Upper lobe of left lung (tissue), 4 donors: ENCODE results near the gene ERC1.

Experiments used
- POLR2AphosphoS5 ChIP-seq, 2 donors: sonication (generic); formaldehyde crosslinking; IDR thresholded peaks; one replicate each; pipeline ENCODE4 v1.5.1; 2017; ENCODE audit warnings: antibody characterized with exemption in 2 of 2
- TF ChIP-seq, protein P1 (sequence below), 6 experiments: fragments of 450-650 bp in 4 of 6; fragments of 200-600 bp in 2 of 6; sonication (generic) in 2 of 6; IDR thresholded peaks; one replicate each; pipeline ENCODE4 v1.5.1; 2016 to 2019; ENCODE audit warnings: antibody characterized with exemption in 6 of 6

DNA sequence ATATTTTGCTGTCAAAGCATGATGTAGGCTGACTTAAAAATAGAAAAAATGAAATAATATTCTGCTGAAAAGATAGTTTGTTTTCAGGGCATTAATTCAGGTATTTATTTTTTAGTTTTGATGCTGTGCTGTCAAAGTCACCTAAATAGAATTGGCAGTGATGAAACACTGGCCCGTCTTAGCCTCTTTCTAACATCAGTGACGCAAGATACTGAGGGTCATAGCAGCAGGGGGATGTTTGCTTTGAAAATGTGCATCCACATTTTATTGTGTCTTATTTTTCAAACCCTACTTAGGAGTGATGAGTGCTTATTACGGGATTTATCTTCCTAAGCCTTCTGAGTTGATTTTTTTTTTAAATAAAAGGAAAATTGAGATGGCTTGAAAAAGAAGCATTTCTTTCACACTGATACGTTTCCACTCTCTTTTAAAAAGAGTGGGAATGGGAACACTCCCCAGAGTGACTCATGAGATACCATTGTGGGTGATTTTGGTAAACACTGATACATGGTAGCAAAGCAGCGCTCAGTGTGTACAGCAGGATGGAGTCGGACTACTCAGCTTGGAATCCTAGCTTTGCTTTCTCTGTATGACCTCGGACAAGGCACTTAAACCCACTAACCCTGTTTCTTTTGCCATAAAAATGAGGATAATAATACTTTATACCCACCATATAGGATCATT is 290.8 kb downstream of the ERC1 start:
- TF ChIP-seq, protein P1, sequence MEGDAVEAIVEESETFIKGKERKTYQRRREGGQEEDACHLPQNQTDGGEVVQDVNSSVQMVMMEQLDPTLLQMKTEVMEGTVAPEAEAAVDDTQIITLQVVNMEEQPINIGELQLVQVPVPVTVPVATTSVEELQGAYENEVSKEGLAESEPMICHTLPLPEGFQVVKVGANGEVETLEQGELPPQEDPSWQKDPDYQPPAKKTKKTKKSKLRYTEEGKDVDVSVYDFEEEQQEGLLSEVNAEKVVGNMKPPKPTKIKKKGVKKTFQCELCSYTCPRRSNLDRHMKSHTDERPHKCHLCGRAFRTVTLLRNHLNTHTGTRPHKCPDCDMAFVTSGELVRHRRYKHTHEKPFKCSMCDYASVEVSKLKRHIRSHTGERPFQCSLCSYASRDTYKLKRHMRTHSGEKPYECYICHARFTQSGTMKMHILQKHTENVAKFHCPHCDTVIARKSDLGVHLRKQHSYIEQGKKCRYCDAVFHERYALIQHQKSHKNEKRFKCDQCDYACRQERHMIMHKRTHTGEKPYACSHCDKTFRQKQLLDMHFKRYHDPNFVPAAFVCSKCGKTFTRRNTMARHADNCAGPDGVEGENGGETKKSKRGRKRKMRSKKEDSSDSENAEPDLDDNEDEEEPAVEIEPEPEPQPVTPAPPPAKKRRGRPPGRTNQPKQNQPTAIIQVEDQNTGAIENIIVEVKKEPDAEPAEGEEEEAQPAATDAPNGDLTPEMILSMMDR (IDR thresholded peaks at IDR 0.05) = no peak
- TF ChIP-seq POLR2AphosphoS5 (IDR thresholded peaks at IDR 0.05) = no peak
